GM12874 (cell line): ENCODE measurements around the gene ROCK1.

Experiments used
- TF ChIP-seq, protein P1 (sequence below): IDR thresholded peaks from 2 replicates; pipeline ENCODE4 v1.5.1; 2011; ENCODE audit warnings: low read depth, mild to moderate bottlenecking, control low read depth, low read length, moderate library complexity; ENCODE audit not compliant: insufficient read depth

The ROCK1 gene

DNA sequence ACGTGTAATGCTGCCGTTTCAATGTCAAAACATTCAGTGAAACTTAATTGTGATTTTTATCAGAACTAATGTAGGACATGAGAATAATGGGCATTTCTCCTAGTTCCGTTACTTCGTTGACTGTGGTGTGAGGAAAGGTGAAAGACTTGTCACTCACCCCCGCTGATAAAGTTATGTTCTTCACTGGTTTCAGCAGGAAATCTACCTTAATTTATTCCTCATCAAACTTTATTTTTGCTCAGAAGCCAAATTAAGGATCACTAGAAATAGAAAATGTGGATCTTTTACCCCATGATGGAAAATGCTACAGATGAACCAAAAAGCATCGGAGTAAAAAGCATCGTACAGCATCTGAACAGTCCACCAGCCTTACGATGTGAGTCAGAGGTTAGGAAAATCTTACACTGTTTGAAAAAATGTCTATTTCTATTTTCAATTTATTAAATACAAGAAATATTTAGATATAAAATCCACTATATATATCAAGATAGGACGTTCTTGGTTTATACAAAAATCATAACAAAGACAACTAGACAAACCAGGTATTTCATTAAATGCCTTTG, 1.0 kb upstream of the ROCK1 start:
- TF ChIP-seq, protein P1, sequence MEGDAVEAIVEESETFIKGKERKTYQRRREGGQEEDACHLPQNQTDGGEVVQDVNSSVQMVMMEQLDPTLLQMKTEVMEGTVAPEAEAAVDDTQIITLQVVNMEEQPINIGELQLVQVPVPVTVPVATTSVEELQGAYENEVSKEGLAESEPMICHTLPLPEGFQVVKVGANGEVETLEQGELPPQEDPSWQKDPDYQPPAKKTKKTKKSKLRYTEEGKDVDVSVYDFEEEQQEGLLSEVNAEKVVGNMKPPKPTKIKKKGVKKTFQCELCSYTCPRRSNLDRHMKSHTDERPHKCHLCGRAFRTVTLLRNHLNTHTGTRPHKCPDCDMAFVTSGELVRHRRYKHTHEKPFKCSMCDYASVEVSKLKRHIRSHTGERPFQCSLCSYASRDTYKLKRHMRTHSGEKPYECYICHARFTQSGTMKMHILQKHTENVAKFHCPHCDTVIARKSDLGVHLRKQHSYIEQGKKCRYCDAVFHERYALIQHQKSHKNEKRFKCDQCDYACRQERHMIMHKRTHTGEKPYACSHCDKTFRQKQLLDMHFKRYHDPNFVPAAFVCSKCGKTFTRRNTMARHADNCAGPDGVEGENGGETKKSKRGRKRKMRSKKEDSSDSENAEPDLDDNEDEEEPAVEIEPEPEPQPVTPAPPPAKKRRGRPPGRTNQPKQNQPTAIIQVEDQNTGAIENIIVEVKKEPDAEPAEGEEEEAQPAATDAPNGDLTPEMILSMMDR = no peak

DNA sequence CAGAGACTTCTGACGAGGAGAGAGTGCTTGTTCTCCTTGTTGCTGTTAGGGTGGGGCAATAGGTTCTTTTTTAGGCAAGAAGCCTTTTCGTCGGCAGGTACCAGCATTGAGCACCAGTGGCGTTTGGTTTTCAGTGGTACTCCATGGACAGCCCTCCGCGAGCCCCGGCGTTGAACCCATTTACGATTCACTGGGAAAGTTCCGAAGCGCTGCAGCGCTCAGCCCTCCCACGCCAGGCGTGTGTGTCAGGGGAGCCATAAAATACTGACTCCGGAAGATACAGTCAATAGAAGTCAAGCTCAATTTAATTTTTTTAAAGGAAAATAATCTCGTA, 494 bp upstream of the ROCK1 start:
- TF ChIP-seq, protein P1 = no peak

DNA sequence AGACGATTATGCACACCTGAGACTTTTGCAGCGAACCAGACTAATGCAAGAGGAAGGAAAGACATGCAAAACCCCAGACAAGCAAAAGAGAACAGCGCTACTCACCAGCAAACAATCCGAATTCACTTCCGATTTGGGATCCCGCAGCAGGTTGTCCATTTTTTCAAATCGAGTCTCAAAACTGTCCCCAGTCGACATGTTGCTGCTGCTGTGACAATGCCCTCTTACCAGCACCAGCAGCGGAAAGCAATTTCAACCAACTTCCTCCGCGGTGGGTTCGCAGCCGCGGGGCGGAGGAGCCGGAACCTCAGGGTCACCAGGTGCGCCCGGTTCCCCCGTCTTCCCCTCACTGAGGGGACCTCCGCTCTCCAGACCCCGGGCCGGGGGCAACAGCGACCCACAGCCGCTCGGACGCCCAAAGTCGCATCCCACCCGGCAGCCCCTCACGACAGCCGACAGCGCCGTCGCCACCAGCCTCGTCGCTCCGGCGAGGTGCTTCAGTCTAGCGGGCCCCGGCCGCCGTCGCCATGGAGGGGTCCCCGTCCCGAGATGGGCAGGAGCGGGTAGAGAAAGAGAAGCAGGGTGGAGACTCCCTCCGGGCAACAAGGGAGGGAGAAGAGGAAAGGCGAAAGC, 784 bp downstream of the ROCK1 start:
- TF ChIP-seq, protein P1 = no peak

DNA sequence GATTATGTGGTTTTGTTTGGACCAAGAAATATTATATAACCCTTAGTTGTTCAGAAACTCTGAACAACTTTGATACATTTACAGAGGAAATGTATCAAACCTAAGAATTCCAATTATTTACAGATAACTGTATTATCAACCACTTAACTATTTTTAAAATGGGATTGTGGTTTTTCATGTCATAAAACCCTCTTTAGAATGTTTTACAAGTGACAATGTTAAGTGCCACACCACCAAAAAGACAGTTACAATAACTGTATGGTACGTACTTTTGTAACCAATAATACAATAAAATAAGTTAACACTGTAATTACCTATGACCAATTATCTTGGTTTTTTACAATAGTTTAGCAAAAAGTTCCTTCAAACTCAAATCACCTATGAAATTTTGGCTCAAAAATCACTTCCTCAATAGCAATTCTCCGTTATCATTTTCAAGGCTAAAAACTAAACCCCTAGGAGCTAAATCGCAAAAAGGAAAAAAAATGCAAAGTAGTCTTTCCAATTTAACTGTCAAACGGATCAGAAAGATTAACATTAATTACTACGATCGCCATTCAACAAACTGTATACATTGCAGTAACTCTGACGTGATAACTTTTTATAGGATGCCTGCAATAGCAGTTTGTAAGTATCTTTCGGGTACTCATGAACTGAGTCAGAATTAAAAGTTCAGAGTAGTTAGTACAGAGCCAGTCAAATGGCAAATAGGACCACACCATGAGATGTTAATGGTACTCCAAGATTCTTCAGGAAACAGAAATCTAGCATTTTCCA, 1.5 kb downstream of the ROCK1 start:
- TF ChIP-seq, protein P1 = no peak

DNA sequence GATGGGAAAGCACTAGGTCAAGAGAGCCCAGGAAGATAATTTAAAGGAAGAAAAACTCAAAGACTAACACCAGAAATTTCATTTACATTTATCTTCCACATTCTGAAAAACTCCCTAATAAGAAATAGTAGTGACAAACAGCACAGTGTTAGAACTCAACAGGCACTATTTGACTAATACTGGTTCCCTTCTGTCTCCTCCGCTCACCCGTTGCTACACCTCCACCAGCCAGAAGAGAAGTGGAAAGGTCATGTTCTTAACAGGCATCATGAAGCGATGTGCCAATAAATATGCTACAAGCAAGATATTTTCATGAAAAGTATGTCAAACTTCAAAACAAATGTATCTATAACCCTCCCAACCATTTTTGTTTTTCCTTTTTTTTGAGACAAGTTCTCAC, 5.7 kb downstream of the ROCK1 start:
- TF ChIP-seq, protein P1 = no peak

DNA sequence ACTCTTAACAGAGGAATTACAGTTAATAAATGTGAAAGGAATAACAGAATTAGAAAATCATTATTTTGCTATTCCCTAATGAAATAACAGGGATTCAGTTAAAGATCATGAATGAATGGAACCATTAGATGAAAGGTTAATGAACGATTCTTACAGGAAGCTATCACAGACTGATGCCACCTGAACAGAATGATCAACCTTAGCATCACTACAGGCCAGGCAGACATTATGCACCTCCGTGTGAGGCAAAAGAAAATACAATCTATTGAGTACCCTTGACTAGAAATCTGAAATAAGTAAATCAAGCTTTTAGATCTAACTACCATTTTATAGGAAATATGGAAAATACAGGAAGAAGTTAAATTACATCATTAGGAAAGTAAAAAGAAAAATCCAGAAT, 10.4 kb downstream of the ROCK1 start:
- TF ChIP-seq, protein P1 = no peak

DNA sequence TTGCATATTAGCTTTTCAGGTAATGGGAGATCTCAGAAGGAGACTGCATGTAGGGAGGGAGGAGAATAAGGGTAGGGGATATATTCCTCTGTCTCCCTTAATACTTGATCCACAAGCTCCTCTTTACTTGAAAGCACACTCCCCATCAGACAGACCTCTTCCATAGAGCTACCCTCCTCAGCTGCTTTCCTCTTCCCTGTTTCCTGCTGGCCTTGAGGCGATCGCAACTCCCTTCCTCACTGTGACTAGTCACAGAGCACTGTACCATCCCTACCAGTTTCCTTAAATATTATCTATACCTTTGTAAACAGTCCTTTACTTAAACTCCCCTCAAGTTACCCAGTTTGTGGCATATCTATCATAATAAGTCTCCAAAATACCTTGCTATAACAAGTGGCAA, 10.9 kb downstream of the ROCK1 start:
- TF ChIP-seq, protein P1 = no peak
